H1 (cell line): ENCODE data around the gene HCK. TPM values are rescaled to one million over a fixed set of nuclear protein-coding genes. Genes with fewer than 3 reads are reported as not detected.
A peak's percentile ranks its signal among the peaks of the same experiment; 100 is the strongest.

Experiments used
- CTCF ChIA-PET: fragments of 300-600 bp; sonication (Branson Sonifier 250); formaldehyde crosslinking; loops from one replicate; lab custom pipeline; 2021; ENCODE audit not compliant: partially characterized antibody; lab: Charles Lee
- POLR2A ChIA-PET: fragments of 300-600 bp; sonication (Branson Sonifier 250); formaldehyde crosslinking; loops from one replicate; lab custom pipeline; 2021; ENCODE audit warnings: inconsistent platforms; ENCODE audit not compliant: partially characterized antibody; lab: Charles Lee
- DNase-seq, 2 experiments: peaks; one replicate each; pipeline versions ENCODE4 v3.0.0 to v3.0.0-alpha.2; 2010 to 2022; ENCODE audit warnings: low spot score in 2 of 2, low read depth in 1 of 2, mixed read lengths in 1 of 2
- FAIRE-seq: peaks from 2 replicates; lab custom pipeline; 2011; peaks lifted over from hg19 to GRCh38; lab: Jason Lieb, UNC
- H2AFZ ChIP-seq: 2 replicates; pipeline ENCODE4 v1.8.1; 2012; ENCODE audit warnings: low read length, inconsistent platforms
- H2AK5ac ChIP-seq: 2 replicates; pipeline ENCODE4 v1.6.1; 2013; ENCODE audit warnings: low read depth, low read length
- H2BK120ac ChIP-seq: replicated peaks from 2 replicates; pipeline ENCODE3; 2013; ENCODE audit warnings: low read depth, low read length, inconsistent platforms
- H2BK12ac ChIP-seq: 2 replicates; pipeline ENCODE4 v1.6.1; 2013; ENCODE audit warnings: low read depth, low read length
- H2BK15ac ChIP-seq: 2 replicates; pipeline ENCODE4 v1.6.1; 2013; ENCODE audit warnings: low read length
- H2BK20ac ChIP-seq: 2 replicates; pipeline ENCODE4 v1.6.1; 2013; ENCODE audit warnings: low read length
- H2BK5ac ChIP-seq: 2 replicates; pipeline ENCODE4 v1.6.1; 2013; ENCODE audit warnings: low read depth, low read length
- H3K14ac ChIP-seq: 2 replicates; pipeline ENCODE4 v1.6.1; 2013; ENCODE audit warnings: inconsistent platforms; ENCODE audit not compliant: insufficient read length
- H3K18ac ChIP-seq: 2 replicates; pipeline ENCODE4 v1.6.1; 2013; ENCODE audit warnings: low read length; ENCODE audit errors: extremely low read depth
- H3K23ac ChIP-seq: 2 replicates; pipeline ENCODE4 v1.6.1; 2013; ENCODE audit warnings: inconsistent platforms; ENCODE audit not compliant: insufficient read length
- H3K23me2 ChIP-seq: 2 replicates; pipeline ENCODE4 v1.6.1; 2013; ENCODE audit warnings: low read depth, low read length
- H3K27ac ChIP-seq: 2 replicates; pipeline ENCODE4 v1.6.1; 2011; ENCODE audit warnings: low read depth, low read length, inconsistent platforms
- H3K27me3 ChIP-seq, 4 experiments: replicated peaks in 1 of 4; 1 replicate in 1 of 4; 2 replicates in 3 of 4; pipeline versions ENCODE4 v1.6.1 to v1.8.1; 2011 to 2013; ENCODE audit warnings: low read length in 3 of 4, mild to moderate bottlenecking in 3 of 4, inconsistent platforms in 2 of 4, mixed read lengths in 2 of 4, moderate library complexity in 1 of 4; ENCODE audit not compliant: control insufficient read depth in 3 of 4, insufficient read depth in 3 of 4; ENCODE audit errors: extremely low read depth in 1 of 4
- H3K36me3 ChIP-seq, 4 experiments: 2 replicates each; pipeline versions ENCODE4 v1.6.1 to v1.8.1; 2011 to 2013; ENCODE audit warnings: mild to moderate bottlenecking in 4 of 4, low read length in 3 of 4, moderate library complexity in 2 of 4, control low read depth in 1 of 4, inconsistent platforms in 1 of 4; ENCODE audit not compliant: insufficient read depth in 4 of 4, control insufficient read depth in 2 of 4
- H3K4ac ChIP-seq: replicated peaks from 2 replicates; pipeline ENCODE3; 2013; ENCODE audit warnings: low read length, low read depth, mixed read lengths, inconsistent platforms; ENCODE audit not compliant: insufficient read length
- H3K4me1 ChIP-seq, 4 experiments: replicated peaks in 1 of 4; 1 replicate in 1 of 4; 2 replicates in 3 of 4; pipeline versions ENCODE4 v1.6.1 to v1.8.1; 2011 to 2013; ENCODE audit warnings: low read length in 3 of 4, inconsistent platforms in 2 of 4, mixed read lengths in 1 of 4; ENCODE audit not compliant: insufficient read depth in 4 of 4, control insufficient read depth in 3 of 4
- H3K4me2 ChIP-seq, 2 experiments: 2 replicates each; pipeline versions ENCODE4 v1.6.1 to v1.8.1; 2011 to 2013; ENCODE audit warnings: low read depth in 2 of 2, low read length in 2 of 2, control low read depth in 1 of 2, inconsistent platforms in 1 of 2, mild to moderate bottlenecking in 1 of 2; ENCODE audit not compliant: insufficient read depth in 1 of 2
- H3K4me3 ChIP-seq, 4 experiments: fragments of 200-600, 300-600 bp in 1 of 4; sonication (generic), shearing (Covaris generic), sonication (Bioruptor Twin) in 1 of 4; 2 replicates each; pipeline versions ENCODE4 v1.5.1 to v1.8.1; 2011 to 2016; ENCODE audit warnings: low read length in 4 of 4, low read depth in 3 of 4, control low read depth in 2 of 4, inconsistent platforms in 2 of 4, mild to moderate bottlenecking in 2 of 4, mixed read lengths in 1 of 4, moderate library complexity in 1 of 4; ENCODE audit not compliant: insufficient read depth in 2 of 4; ENCODE audit errors: extremely low read depth in 1 of 4
- H3K56ac ChIP-seq: replicated peaks from 2 replicates; pipeline ENCODE3; 2013; ENCODE audit warnings: low read depth, mild to moderate bottlenecking, mixed read lengths, low read length, inconsistent platforms; ENCODE audit not compliant: insufficient read length
- H3K79me1 ChIP-seq: 2 replicates; pipeline ENCODE4 v1.6.1; 2013; ENCODE audit warnings: low read depth, low read length, control low read depth
- H3K79me2 ChIP-seq, 2 experiments: 2 replicates each; pipeline versions ENCODE4 v1.6.1 to v1.8.1; 2012 to 2013; ENCODE audit warnings: low read length in 2 of 2, mild to moderate bottlenecking in 2 of 2, inconsistent platforms in 1 of 2; ENCODE audit not compliant: insufficient read depth in 2 of 2, control insufficient read depth in 1 of 2
- H3K9ac ChIP-seq, 4 experiments: replicated peaks in 1 of 4; 1 replicate in 1 of 4; 2 replicates in 3 of 4; pipeline versions ENCODE4 v1.6.1 to v1.8.1; 2011 to 2013; ENCODE audit warnings: low read depth in 3 of 4, low read length in 3 of 4, control low read depth in 2 of 4, mild to moderate bottlenecking in 2 of 4, moderate library complexity in 2 of 4, inconsistent platforms in 1 of 4; ENCODE audit errors: extremely low read depth in 1 of 4
- H3K9me3 ChIP-seq, 2 experiments: 2 replicates each; pipeline versions ENCODE4 v1.6.1 to v1.8.1; 2012 to 2013; ENCODE audit warnings: mild to moderate bottlenecking in 2 of 2, moderate library complexity in 2 of 2, control low read depth in 1 of 2, inconsistent platforms in 1 of 2, low read depth in 1 of 2, low read length in 1 of 2, mixed read lengths in 1 of 2; ENCODE audit not compliant: insufficient read depth in 2 of 2
- H4K20me1 ChIP-seq, 2 experiments: replicated peaks in 1 of 2; 2 replicates each; pipeline versions ENCODE3 to v1.8.1; 2011 to 2013; ENCODE audit warnings: inconsistent platforms in 2 of 2, low read length in 2 of 2, mild to moderate bottlenecking in 1 of 2; ENCODE audit not compliant: insufficient read depth in 2 of 2, control insufficient read depth in 1 of 2
- H4K5ac ChIP-seq: 2 replicates; pipeline ENCODE4 v1.6.1; 2013; ENCODE audit warnings: low read length, low read depth, mixed read lengths, inconsistent platforms; ENCODE audit not compliant: insufficient read length
- H4K8ac ChIP-seq: 2 replicates; pipeline ENCODE4 v1.8.0; 2013; ENCODE audit warnings: mild to moderate bottlenecking, moderate library complexity, low read length, inconsistent platforms; ENCODE audit not compliant: insufficient read depth; ENCODE audit errors: extremely low read depth
- H4K91ac ChIP-seq: replicated peaks from 2 replicates; pipeline ENCODE3; 2013; ENCODE audit warnings: low read length, mixed read lengths, inconsistent platforms; ENCODE audit not compliant: insufficient read length
- KDM1A ChIP-seq: fragments of 200-600, 300-600 bp; sonication (generic); IDR thresholded peaks from 2 replicates; pipeline ENCODE4 v1.7.1; 2016; ENCODE audit warnings: mild to moderate bottlenecking, low read length, borderline replicate concordance
- MAFK ChIP-seq: IDR thresholded peaks from 2 replicates; pipeline ENCODE4 v1.6.1; 2012; ENCODE audit warnings: low read depth, mild to moderate bottlenecking, improper control_type of control experiment, low read length
- WGBS, 2 experiments: shearing (Covaris generic) in 1 of 2; methylation state at CpG; one replicate each; pipeline versions ENCODE4 v1.1.6 to v1.1.7; 2013 to 2015; ENCODE audit warnings: low lambda C conversion rate in 2 of 2, mixed read lengths in 2 of 2, inconsistent platforms in 1 of 2, low coverage in 1 of 2, missing lambda C conversion rate in 1 of 2; ENCODE audit not compliant: insufficient replicate concordance in 2 of 2, insufficient coverage in 1 of 2, insufficient read length in 1 of 2; ENCODE audit errors: extremely low coverage in 1 of 2, missing lambda C conversion rate in 1 of 2; 5-methylcytosine and 5-hydroxymethylcytosine counted together
- polyA plus RNA-seq, 7 experiments: library from polyadenylated mRNA; depleted of rRNA in 3 of 7; stranded (reverse) in 5 of 7; unstranded in 2 of 7; fragments of >200 nt in 5 of 7; fragments of 200-250 nt in 2 of 7; gene quantifications; 1 replicate in 5 of 7; 2 replicates in 1 of 7; 4 replicates in 1 of 7; pipeline versions ENCODE4 v1.2.1 to v1.2.3, GENCODE V29; 2011 to 2013; ENCODE audit warnings: missing spikeins in 2 of 7, mixed read lengths in 2 of 7
- total RNA-seq: library from RNA; stranded (reverse); fragmentation: NEBNext Ultra II Directional; extraction: Animal tissue kit (Norgen Biotek cat#: 25700); gene quantifications from 2 replicates; pipeline ENCODE4 v1.2.1, GENCODE V29; 2021

Gene HCK
- total and polyA plus RNA-seq, 2 of the 8 experiments (the other 6 are each of a cell fraction or from before 2014, with no cell fraction given): 0.37 to 4.3 TPM

DNA sequence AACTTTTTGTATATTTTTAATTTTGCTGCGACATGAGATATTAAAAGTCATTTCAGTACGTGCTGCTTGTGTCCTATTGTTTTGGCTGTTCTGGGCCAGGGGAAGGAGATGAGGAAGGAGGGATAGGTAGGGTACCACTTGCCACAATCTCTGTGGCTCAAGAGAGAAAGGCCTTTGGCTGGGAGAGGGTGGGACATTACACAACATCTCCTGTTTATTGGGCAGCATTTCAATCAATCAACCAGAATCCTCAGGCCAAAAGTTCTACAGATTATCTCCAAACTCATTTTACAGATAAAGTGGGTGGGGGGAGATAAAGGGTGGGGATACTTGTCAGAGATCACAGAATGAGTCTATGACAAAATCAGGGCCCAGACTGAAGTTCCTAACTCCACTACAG lies 48.7 kb upstream of the HCK start:
- H3K79me1 ChIP-seq: no peaks in the 10 kb centered on the region
- H2BK120ac ChIP-seq: no peak overlapping the region
- CTCF ChIA-PET: no interaction called here
- H3K23ac ChIP-seq: no peak overlapping the region
- H4K5ac ChIP-seq: no peak overlapping the region
- no peak overlapping the region for H2BK12ac ChIP-seq
- H3K14ac ChIP-seq: no peak overlapping the region
- no peaks in the 10 kb centered on the region for H3K27me3 ChIP-seq
- H3K27ac ChIP-seq: no peak overlapping the region
- no peak for DNase-seq
- no peak overlapping the region for H2BK5ac ChIP-seq
- no peak overlapping the region for H2BK15ac ChIP-seq
- H2AFZ ChIP-seq: no peak overlapping the region
- H3K4ac ChIP-seq: no peak overlapping the region
- no peaks in the 10 kb centered on the region for H4K20me1 ChIP-seq
- H3K4me1 ChIP-seq: peaks cover 9 to 15% (median 14%) of the 10 kb centered on the region in 4 experiments
- WGBS, 2 experiments: 87% methylated on average over 2 of the region's 2 CpGs; no CpG with 5 or more reads in 1 of the 2 experiments
- no peaks in the 10 kb centered on the region for H3K9me3 ChIP-seq
- no peak overlapping the region for H2BK20ac ChIP-seq
- no peak overlapping the region for H3K4me2 ChIP-seq
- TF ChIP-seq MAFK (no peak), KDM1A (peak; percentile 75; the same call in 1 of the 2 replicates)
- no peaks in the 10 kb centered on the region for H3K79me2 ChIP-seq
- no peaks in the 10 kb centered on the region; the same call in 1 of the 2 replicates for H3K23me2 ChIP-seq
- FAIRE-seq: no peak
- H4K91ac ChIP-seq: no peak overlapping the region
- no peak overlapping the region for H3K56ac ChIP-seq
- H3K4me3 ChIP-seq: no peak overlapping the region
- POLR2A ChIA-PET: no interaction called here
- H3K9ac ChIP-seq: no peak overlapping the region
- H4K8ac ChIP-seq: no peak overlapping the region
- H3K18ac ChIP-seq: no peak overlapping the region
- no peak overlapping the region for H2AK5ac ChIP-seq
- no peaks in the 10 kb centered on the region for H3K36me3 ChIP-seq
